H9 (cell line): ENCODE results near the gene PLXNA4. TPM values are rescaled to one million over a fixed set of nuclear protein-coding genes. Genes with fewer than 3 reads are reported as not detected.

Source experiments
- DNase-seq: peaks from one replicate; pipeline ENCODE4 v3.0.0-alpha.2; 2017
- H2AFZ ChIP-seq: one replicate; pipeline ENCODE4 v1.6.1; 2013; ENCODE audit warnings: mild to moderate bottlenecking, low read length, control low read depth, moderate library complexity
- H2AK5ac ChIP-seq: 2 replicates; pipeline ENCODE4 v1.6.1; 2013; ENCODE audit warnings: low read length, control low read depth, mixed read lengths; ENCODE audit not compliant: insufficient read length
- H2BK120ac ChIP-seq: one replicate; pipeline ENCODE4 v1.6.1; 2013; ENCODE audit warnings: low read depth, mild to moderate bottlenecking, low read length, control low read depth, inconsistent platforms; ENCODE audit not compliant: poor library complexity, severe bottlenecking
- H2BK12ac ChIP-seq: 2 replicates; pipeline ENCODE4 v1.6.1; 2013; ENCODE audit warnings: low read length, control low read depth, mixed read lengths, low read depth; ENCODE audit not compliant: insufficient read length
- H2BK15ac ChIP-seq: 2 replicates; pipeline ENCODE4 v1.6.1; 2013; ENCODE audit warnings: low read depth, low read length, control low read depth
- H2BK20ac ChIP-seq: one replicate; pipeline ENCODE4 v1.6.1; 2013; ENCODE audit warnings: low read depth, mild to moderate bottlenecking, low read length, control low read depth, inconsistent platforms; ENCODE audit not compliant: poor library complexity, severe bottlenecking
- H2BK5ac ChIP-seq: 2 replicates; pipeline ENCODE4 v1.6.1; 2013; ENCODE audit warnings: low read length, control low read depth, mixed read lengths; ENCODE audit not compliant: insufficient read length
- H3K14ac ChIP-seq: 2 replicates; pipeline ENCODE4 v1.6.1; 2013; ENCODE audit warnings: low read length, control low read depth; ENCODE audit not compliant: insufficient read depth
- H3K18ac ChIP-seq: 2 replicates; pipeline ENCODE4 v1.6.1; 2013; ENCODE audit warnings: low read depth, mild to moderate bottlenecking, mixed read lengths, low read length, control low read depth; ENCODE audit not compliant: insufficient read length
- H3K23ac ChIP-seq: 2 replicates; pipeline ENCODE4 v1.6.1; 2013; ENCODE audit warnings: low read length, control low read depth, mixed read lengths, low read depth; ENCODE audit not compliant: insufficient read length
- H3K23me2 ChIP-seq: 2 replicates; pipeline ENCODE4 v1.6.1; 2013; ENCODE audit warnings: low read depth, mild to moderate bottlenecking, mixed read lengths, low read length, control low read depth; ENCODE audit not compliant: insufficient read length, poor library complexity, severe bottlenecking
- H3K27ac ChIP-seq: 2 replicates; pipeline ENCODE4 v1.5.1; 2013; ENCODE audit warnings: low read length, control low read depth, mixed read lengths, low read depth; ENCODE audit not compliant: insufficient read length
- H3K27me3 ChIP-seq: 2 replicates; pipeline ENCODE4 v1.6.1; 2013; ENCODE audit warnings: low read length, control low read depth, inconsistent platforms; ENCODE audit not compliant: insufficient read depth
- H3K4ac ChIP-seq: 2 replicates; pipeline ENCODE4 v1.6.1; 2013; ENCODE audit warnings: low read depth, mild to moderate bottlenecking, control low read depth, inconsistent platforms, low read length, moderate library complexity
- H3K4me1 ChIP-seq: 2 replicates; pipeline ENCODE4 v1.6.1; 2013; ENCODE audit warnings: low read length, control low read depth, inconsistent platforms; ENCODE audit not compliant: insufficient read depth
- H3K4me2 ChIP-seq: 2 replicates; pipeline ENCODE4 v1.6.1; 2013; ENCODE audit warnings: low read length, control low read depth, mixed read lengths; ENCODE audit not compliant: insufficient read length, insufficient read depth
- H3K56ac ChIP-seq: 2 replicates; pipeline ENCODE4 v1.6.1; 2013; ENCODE audit warnings: low read depth, mild to moderate bottlenecking, mixed read lengths, low read length, control low read depth; ENCODE audit not compliant: insufficient read length
- H3K79me1 ChIP-seq: 2 replicates; pipeline ENCODE4 v1.6.1; 2013; ENCODE audit warnings: low read depth, mild to moderate bottlenecking, moderate library complexity, low read length, control low read depth, inconsistent platforms; ENCODE audit not compliant: insufficient read depth, poor library complexity, severe bottlenecking
- H3K79me2 ChIP-seq: 2 replicates; pipeline ENCODE4 v1.6.1; 2013; ENCODE audit warnings: low read length, control low read depth, inconsistent platforms; ENCODE audit not compliant: insufficient read depth
- H3K9ac ChIP-seq: 2 replicates; pipeline ENCODE4 v1.6.1; 2013; ENCODE audit warnings: low read length, control low read depth, mixed read lengths; ENCODE audit not compliant: insufficient read length; ENCODE audit errors: extremely low read depth
- H3K9me3 ChIP-seq: one replicate; pipeline ENCODE4 v1.6.1; 2013; ENCODE audit warnings: low read depth, low read length, inconsistent platforms; ENCODE audit not compliant: control insufficient read depth
- H3T11ph ChIP-seq: one replicate; pipeline ENCODE4 v1.6.1; 2013; ENCODE audit warnings: mild to moderate bottlenecking, low read length, control low read depth, inconsistent platforms
- H4K20me1 ChIP-seq: one replicate; pipeline ENCODE4 v1.6.1; 2013; ENCODE audit not compliant: control insufficient read depth, insufficient read length, insufficient read depth
- H4K5ac ChIP-seq: 2 replicates; pipeline ENCODE4 v1.6.1; 2013; ENCODE audit warnings: low read depth, mild to moderate bottlenecking, mixed read lengths, low read length, control low read depth; ENCODE audit not compliant: insufficient read length
- H4K8ac ChIP-seq: replicated peaks from 2 replicates; pipeline ENCODE4 v1.6.1; 2013; ENCODE audit warnings: low read length, control low read depth, mixed read lengths, low read depth; ENCODE audit not compliant: insufficient read length
- H4K91ac ChIP-seq: 2 replicates; pipeline ENCODE4 v1.6.1; 2013; ENCODE audit warnings: low read depth, mild to moderate bottlenecking, moderate library complexity, mixed read lengths, low read length, control low read depth; ENCODE audit not compliant: insufficient read length
- H3K27ac Mint-ChIP-seq, 3 experiments: 2 replicates in 2 of 3; 3 replicates in 1 of 3; pipeline ENCODE4 v1.8.0; 2020 to 2021; ENCODE audit warnings: mixed read lengths in 3 of 3, mild to moderate bottlenecking in 1 of 3, moderate library complexity in 1 of 3
- H3K27me3 Mint-ChIP-seq: 2 replicates; pipeline ENCODE4 v1.8.0; 2021; ENCODE audit warnings: low read depth, mild to moderate bottlenecking, moderate library complexity, mixed read lengths
- H3K36me3 Mint-ChIP-seq, 3 experiments: 2 replicates in 2 of 3; 3 replicates in 1 of 3; pipeline ENCODE4 v1.8.0; 2020 to 2021; ENCODE audit warnings: low read depth in 3 of 3, mixed read lengths in 3 of 3; ENCODE audit not compliant: insufficient read depth in 1 of 3
- H3K4me1 Mint-ChIP-seq, 2 experiments: 2 replicates each; pipeline ENCODE4 v1.8.0; 2020; ENCODE audit warnings: mixed read lengths in 2 of 2
- H3K4me3 Mint-ChIP-seq, 2 experiments: 2 replicates in 1 of 2; 3 replicates in 1 of 2; pipeline ENCODE4 v1.8.0; 2020 to 2021; ENCODE audit warnings: mild to moderate bottlenecking in 2 of 2, mixed read lengths in 2 of 2, moderate library complexity in 1 of 2
- H3K9me3 Mint-ChIP-seq, 2 experiments: 2 replicates in 1 of 2; 3 replicates in 1 of 2; pipeline ENCODE4 v1.8.0; 2020; ENCODE audit warnings: mild to moderate bottlenecking in 2 of 2, mixed read lengths in 2 of 2, moderate library complexity in 1 of 2
- WGBS: extraction: QIAGEN DNeasy Blood & Tissue Kit; methylation state at CpG from one replicate; pipeline ENCODE4 v1.1.7; 2013; ENCODE audit warnings: missing lambda C conversion rate, low lambda C conversion rate, mixed read lengths; ENCODE audit not compliant: insufficient read length; ENCODE audit errors: extremely low coverage; 5-methylcytosine and 5-hydroxymethylcytosine counted together
- total RNA-seq: library from RNA; stranded (reverse); gene quantifications from 2 replicates; pipeline ENCODE4 v1.2.1, GENCODE V29; 2021
- TF ChIP-seq, protein P1 (sequence below): fragments of 200-600 bp; sonication (generic); conservative IDR thresholded peaks from 3 replicates; pipeline ENCODE4 v1.8.0; 2021; ENCODE audit warnings: antibody characterized with exemption, mild to moderate bottlenecking

Gene PLXNA4
- total RNA-seq, 1 experiment from 2014 or later, result 0.35 TPM

DNA sequence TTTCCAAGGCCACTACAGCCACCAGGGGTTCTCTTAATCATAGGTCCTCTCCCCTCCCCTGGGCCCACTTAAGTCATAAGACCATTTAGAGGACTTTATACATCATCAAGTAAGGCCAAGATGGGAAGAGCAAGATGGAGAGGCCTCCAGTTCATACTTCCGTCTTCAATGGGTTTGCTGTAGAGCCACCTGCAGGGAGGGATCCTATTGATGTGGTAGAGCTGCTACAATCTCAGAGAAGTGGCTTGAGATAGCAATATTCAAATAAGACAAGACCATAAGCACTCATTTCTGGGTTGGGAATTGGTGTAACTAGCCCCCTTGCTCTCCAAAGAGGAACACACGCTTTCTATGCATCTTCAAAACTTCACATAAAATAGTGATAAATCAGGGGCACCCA lies 214.2 kb downstream of the PLXNA4 start:
- H4K5ac ChIP-seq, result no peak overlapping the region
- no peak overlapping the region for H3K9ac ChIP-seq
- H2AK5ac ChIP-seq, result no peak overlapping the region
- H2BK5ac ChIP-seq, result no peak overlapping the region
- Mint-ChIP-seq H3K9me3 (no peaks in the 10 kb centered on the region), H3K4me1 (no peaks in the 10 kb centered on the region), H3K27me3 (peaks cover 32% of the 10 kb centered on the region), H3K36me3 (no peaks in the 10 kb centered on the region), H3K27ac (no peak overlapping the region), H3K4me3 (no peak overlapping the region)
- no peaks in the 10 kb centered on the region for H3K4me1 ChIP-seq
- H2BK12ac ChIP-seq, result no peak overlapping the region
- H3K27me3 ChIP-seq, result no peaks in the 10 kb centered on the region
- H3K4me2 ChIP-seq, result no peak overlapping the region
- H2BK15ac ChIP-seq, result no peak overlapping the region
- H4K20me1 ChIP-seq, result no peaks in the 10 kb centered on the region
- no peak overlapping the region for H4K91ac ChIP-seq
- no peaks in the 10 kb centered on the region for H3K9me3 ChIP-seq
- no peak overlapping the region for H2AFZ ChIP-seq
- no peak for DNase-seq
- no peaks in the 10 kb centered on the region for H3K79me2 ChIP-seq
- no peak overlapping the region for H3K14ac ChIP-seq
- H3K23me2 ChIP-seq, result no peaks in the 10 kb centered on the region
- H4K8ac ChIP-seq, result no peak overlapping the region
- H3T11ph ChIP-seq, result no peak overlapping the region
- whole genome bisulfite sequencing, result no CpG with 5 or more reads among the region's 2 CpGs
- no peaks in the 10 kb centered on the region for H3K79me1 ChIP-seq
- no peak overlapping the region for H2BK120ac ChIP-seq
- TF ChIP-seq, protein P1, sequence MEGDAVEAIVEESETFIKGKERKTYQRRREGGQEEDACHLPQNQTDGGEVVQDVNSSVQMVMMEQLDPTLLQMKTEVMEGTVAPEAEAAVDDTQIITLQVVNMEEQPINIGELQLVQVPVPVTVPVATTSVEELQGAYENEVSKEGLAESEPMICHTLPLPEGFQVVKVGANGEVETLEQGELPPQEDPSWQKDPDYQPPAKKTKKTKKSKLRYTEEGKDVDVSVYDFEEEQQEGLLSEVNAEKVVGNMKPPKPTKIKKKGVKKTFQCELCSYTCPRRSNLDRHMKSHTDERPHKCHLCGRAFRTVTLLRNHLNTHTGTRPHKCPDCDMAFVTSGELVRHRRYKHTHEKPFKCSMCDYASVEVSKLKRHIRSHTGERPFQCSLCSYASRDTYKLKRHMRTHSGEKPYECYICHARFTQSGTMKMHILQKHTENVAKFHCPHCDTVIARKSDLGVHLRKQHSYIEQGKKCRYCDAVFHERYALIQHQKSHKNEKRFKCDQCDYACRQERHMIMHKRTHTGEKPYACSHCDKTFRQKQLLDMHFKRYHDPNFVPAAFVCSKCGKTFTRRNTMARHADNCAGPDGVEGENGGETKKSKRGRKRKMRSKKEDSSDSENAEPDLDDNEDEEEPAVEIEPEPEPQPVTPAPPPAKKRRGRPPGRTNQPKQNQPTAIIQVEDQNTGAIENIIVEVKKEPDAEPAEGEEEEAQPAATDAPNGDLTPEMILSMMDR, result no peak
- no peak overlapping the region for H3K56ac ChIP-seq
- H3K27ac ChIP-seq, result no peak overlapping the region
- H3K4ac ChIP-seq, result no peak overlapping the region
- no peak overlapping the region for H3K23ac ChIP-seq
- H2BK20ac ChIP-seq, result no peak overlapping the region
- no peak overlapping the region for H3K18ac ChIP-seq
